ENCODE data around the gene BCAP31.

- TF ChIP-seq CTCF (IDR thresholded peaks at IDR 0.05) (peak; percentile 43 to 80 (median 74)), EP300 (IDR thresholded peaks at IDR 0.05) (no peak), POLR2AphosphoS5 (IDR thresholded peaks at IDR 0.05) (peak; percentile 12), POLR2A (IDR thresholded peaks at IDR 0.05) (no peak)
Measured at GRCh38 chrX:153667956-153668396, 56.2 kb downstream of the BCAP31 start.

Data from gastroesophageal sphincter (tissue), 3 donors.